Activated T-helper 2 cell treated with anti-CD3 and anti-CD28 coated beads, Interferon-gamma antibody, Interleukin-2, Interleukin-4, amounts not matched to agents 10 μg/mL and 5 μg/mL and 100 μg/mL, durations not matched to agents 14 hours and 24 hours and 36 hours (primary cell): ENCODE results near the gene RABGGTB. TPM values are rescaled to one million over a fixed set of nuclear protein-coding genes. Genes with fewer than 3 reads are reported as not detected.
"Not testable (repeated sequence)": the region's sequence is repeated elsewhere in the genome, so short reads cannot be mapped to it uniquely, and the experiment has no call there.

Experiments
- DNase-seq: peaks from one replicate; pipeline ENCODE4 v3.0.0; 2021; ENCODE audit warnings: low spot score
- H3K27ac Mint-ChIP-seq: one replicate; pipeline ENCODE4 v1.8.0; 2021; ENCODE audit warnings: mixed read lengths
- H3K27me3 Mint-ChIP-seq: one replicate; pipeline ENCODE4 v1.8.0; 2021; ENCODE audit warnings: low read depth, mixed read lengths
- H3K36me3 Mint-ChIP-seq: one replicate; pipeline ENCODE4 v1.8.0; 2021; ENCODE audit warnings: low read depth, mixed read lengths
- H3K4me1 Mint-ChIP-seq: one replicate; pipeline ENCODE4 v1.8.0; 2021; ENCODE audit warnings: low read depth, mixed read lengths
- H3K4me3 Mint-ChIP-seq: one replicate; pipeline ENCODE4 v1.8.0; 2021; ENCODE audit warnings: low read depth, mild to moderate bottlenecking, moderate library complexity, mixed read lengths
- H3K9me3 Mint-ChIP-seq: one replicate; pipeline ENCODE4 v1.8.0; 2021; ENCODE audit warnings: mixed read lengths
- intact Hi-C: fragments of 100-400 bp; cut with micrococcal nuclease; formaldehyde crosslinking; loops from one replicate; pipeline ENCODE4 v1.15.1; 2023
- total RNA-seq: library from RNA; stranded (reverse); gene quantifications from 2 replicates; pipeline ENCODE4 v1.2.3, GENCODE V29; 2022

Gene RABGGTB
- total RNA-seq, 1 donor from 2014 or later: 230 TPM

DNA sequence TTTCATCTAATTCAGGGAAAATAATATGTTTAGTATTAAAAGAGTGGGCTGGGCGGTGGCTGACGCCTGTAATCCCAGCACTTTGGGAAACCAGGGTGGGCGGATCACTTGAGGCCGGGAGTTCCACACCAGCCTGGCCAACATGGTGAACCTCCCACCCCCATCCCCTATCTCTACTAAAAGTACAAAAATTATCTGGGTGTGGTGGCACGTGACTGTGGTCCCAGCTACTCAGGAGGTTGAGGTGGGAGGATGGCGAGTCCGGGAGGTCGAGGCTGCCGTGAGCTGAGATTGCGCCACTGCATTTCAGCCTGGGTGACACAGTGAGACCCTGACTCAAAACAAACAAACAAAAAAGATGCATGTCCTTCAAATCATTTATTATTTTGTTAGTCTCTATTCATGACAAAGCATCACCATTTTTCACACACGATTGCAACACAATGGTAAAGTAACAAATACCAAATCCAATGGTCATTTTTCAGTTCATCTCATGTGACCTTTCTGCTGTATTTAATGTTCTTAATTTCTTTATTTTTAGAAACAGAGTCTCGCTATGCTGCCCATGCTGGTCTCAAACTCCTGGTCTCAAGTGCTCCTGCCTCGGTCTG is 11.7 kb downstream of the RABGGTB start:
- intact Hi-C loops: no loop called here
- Mint-ChIP-seq H3K4me3 (no peak overlapping the region), H3K9me3 (no peaks in the 10 kb centered on the region), H3K27me3 (no peaks in the 10 kb centered on the region), H3K36me3 (peaks cover 55% of the 10 kb centered on the region), H3K4me1 (peaks cover 6% of the 10 kb centered on the region), H3K27ac (peak overlapping the region; percentile 11)
- no peak for DNase-seq

- H3K9me3 Mint-ChIP-seq, intact Hi-C loops, H3K27me3 Mint-ChIP-seq, H3K27ac Mint-ChIP-seq, H3K4me3 Mint-ChIP-seq, DNase-seq, H3K4me1 Mint-ChIP-seq: not testable (repeated sequence)
- peaks cover 23% of the 10 kb centered on the region for H3K36me3 Mint-ChIP-seq
Measured at GRCh38 chr1:75801480-75801879, 15.4 kb downstream of the RABGGTB start.

DNA sequence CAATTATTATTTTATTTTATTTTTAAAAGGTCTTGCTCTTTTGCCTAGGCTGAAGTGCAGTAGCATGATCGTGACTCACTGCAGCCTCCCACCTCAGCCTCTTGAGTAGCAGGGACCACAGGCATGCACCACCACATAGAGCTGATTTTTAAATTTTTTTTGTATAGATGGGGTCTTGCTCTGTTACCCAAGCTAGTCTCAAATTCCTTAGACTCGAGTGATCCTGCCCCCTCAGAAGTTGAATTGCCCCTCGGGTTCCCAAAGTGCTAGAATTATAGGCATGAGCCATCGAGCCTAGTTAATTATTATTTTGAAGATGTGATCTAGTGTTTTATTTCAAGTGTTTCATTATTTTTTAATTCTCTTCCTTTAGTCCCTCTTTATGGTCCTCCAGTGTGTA is 22.9 kb downstream of the RABGGTB start:
- H3K36me3 Mint-ChIP-seq: no peaks in the 10 kb centered on the region
- intact Hi-C loops: no loop called here
- no peak overlapping the region for H3K27ac Mint-ChIP-seq
- H3K27me3 Mint-ChIP-seq: no peaks in the 10 kb centered on the region
- H3K4me3 Mint-ChIP-seq: no peak overlapping the region
- no peak for DNase-seq
- H3K9me3 Mint-ChIP-seq: no peaks in the 10 kb centered on the region
- no peaks in the 10 kb centered on the region for H3K4me1 Mint-ChIP-seq

GRCh38 chr1:75810113-75810512 is 24.1 kb downstream of the RABGGTB start:
- H3K9me3 Mint-ChIP-seq, H3K36me3 Mint-ChIP-seq, DNase-seq, intact Hi-C loops, H3K27me3 Mint-ChIP-seq, H3K4me3 Mint-ChIP-seq, H3K4me1 Mint-ChIP-seq, H3K27ac Mint-ChIP-seq: not testable (repeated sequence)

- intact Hi-C loops: no loop called here
- H3K36me3 Mint-ChIP-seq: no peaks in the 10 kb centered on the region
- H3K27ac Mint-ChIP-seq: no peak overlapping the region
- H3K9me3 Mint-ChIP-seq: no peaks in the 10 kb centered on the region
- no peaks in the 10 kb centered on the region for H3K4me1 Mint-ChIP-seq
- H3K27me3 Mint-ChIP-seq: no peaks in the 10 kb centered on the region
- DNase-seq: no peak
- no peak overlapping the region for H3K4me3 Mint-ChIP-seq
Measured at GRCh38 chr1:75811211-75811981, 25.3 kb downstream of the RABGGTB start.

GRCh38 chr1:75812065-75812464 is 26.0 kb downstream of the RABGGTB start:
- Mint-ChIP-seq H3K4me1 (no peaks in the 10 kb centered on the region), H3K36me3 (no peaks in the 10 kb centered on the region), H3K9me3 (no peaks in the 10 kb centered on the region), H3K27me3 (no peaks in the 10 kb centered on the region), H3K4me3 (no peak overlapping the region), H3K27ac (no peak overlapping the region)
- intact Hi-C loops: no loop called here
- no peak for DNase-seq

GRCh38 chr1:75823596-75823995 is 37.5 kb downstream of the RABGGTB start:
- H3K27me3 Mint-ChIP-seq, intact Hi-C loops, H3K4me1 Mint-ChIP-seq, DNase-seq, H3K36me3 Mint-ChIP-seq, H3K4me3 Mint-ChIP-seq, H3K27ac Mint-ChIP-seq: not testable (repeated sequence)
- H3K9me3 Mint-ChIP-seq: peaks cover 10% of the 10 kb centered on the region

GRCh38 chr1:75836528-75837100 is 50.6 kb downstream of the RABGGTB start:
- H3K27ac Mint-ChIP-seq: no peak overlapping the region
- intact Hi-C loops: no loop called here
- DNase-seq: no peak
- H3K36me3 Mint-ChIP-seq: no peaks in the 10 kb centered on the region
- no peaks in the 10 kb centered on the region for H3K27me3 Mint-ChIP-seq
- H3K4me3 Mint-ChIP-seq: no peak overlapping the region
- H3K4me1 Mint-ChIP-seq: no peaks in the 10 kb centered on the region
- H3K9me3 Mint-ChIP-seq: peaks cover 6% of the 10 kb centered on the region

- H3K4me1 Mint-ChIP-seq: no peaks in the 10 kb centered on the region
- H3K36me3 Mint-ChIP-seq: no peaks in the 10 kb centered on the region
- peaks cover 6% of the 10 kb centered on the region for H3K9me3 Mint-ChIP-seq
- DNase-seq: no peak
- intact Hi-C loops: no loop called here
- H3K27me3 Mint-ChIP-seq: no peaks in the 10 kb centered on the region
- H3K27ac Mint-ChIP-seq: no peak overlapping the region
- no peak overlapping the region for H3K4me3 Mint-ChIP-seq
Measured at GRCh38 chr1:75838079-75838478, 52.0 kb downstream of the RABGGTB start.

DNA sequence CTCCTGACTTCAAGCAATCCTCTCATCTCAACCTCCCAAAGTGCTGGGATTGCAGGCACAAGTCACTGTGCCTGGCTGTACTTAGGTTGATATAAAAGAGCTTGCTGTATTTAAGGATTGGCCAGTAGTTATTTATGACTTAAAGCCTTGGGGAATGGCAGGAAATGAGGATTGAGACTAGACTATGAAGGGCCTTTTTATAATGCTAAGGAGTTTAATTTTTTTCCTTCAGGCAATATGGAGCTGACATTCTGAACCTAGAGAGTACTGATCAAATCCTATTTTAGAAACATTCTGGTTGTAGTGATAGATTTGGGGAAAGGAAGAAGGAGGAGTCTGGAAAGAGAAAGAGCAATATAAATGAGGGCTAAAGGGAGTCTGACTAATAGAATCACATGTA is 55.4 kb downstream of the RABGGTB start:
- Mint-ChIP-seq H3K4me1 (no peaks in the 10 kb centered on the region), H3K4me3 (no peak overlapping the region), H3K27ac (no peak overlapping the region), H3K9me3 (no peaks in the 10 kb centered on the region), H3K27me3 (no peaks in the 10 kb centered on the region), H3K36me3 (no peaks in the 10 kb centered on the region)
- no peak for DNase-seq
- intact Hi-C loops: no loop called here

Other genes starting within 250 kb of the RABGGTB start
- not detected in 2 replicates for gene SLC44A5, start 175.1 kb upstream of the RABGGTB start, total RNA-seq
- gene ACADM, start 61.5 kb upstream of the RABGGTB start, total RNA-seq: 58.4 and 60.5 TPM in 2 replicates
- 0.60 and 0.62 TPM in 2 replicates for gene MSH4, start 10.6 kb downstream of the RABGGTB start, total RNA-seq
- not detected in 2 replicates for gene ASB17, start 146.1 kb downstream of the RABGGTB start, total RNA-seq